H9 (cell line): Measurements from ENCODE around the gene GRIFIN. TPM values are rescaled to one million over a fixed set of nuclear protein-coding genes. Genes with fewer than 3 reads are reported as not detected.

Experiments
- DNase-seq: peaks from one replicate; pipeline ENCODE4 v3.0.0-alpha.2; 2017
- H2AFZ ChIP-seq: one replicate; pipeline ENCODE4 v1.6.1; 2013; ENCODE audit warnings: mild to moderate bottlenecking, low read length, control low read depth, moderate library complexity
- H2AK5ac ChIP-seq: 2 replicates; pipeline ENCODE4 v1.6.1; 2013; ENCODE audit warnings: low read length, control low read depth, mixed read lengths; ENCODE audit not compliant: insufficient read length
- H2BK120ac ChIP-seq: one replicate; pipeline ENCODE4 v1.6.1; 2013; ENCODE audit warnings: low read depth, mild to moderate bottlenecking, low read length, control low read depth, inconsistent platforms; ENCODE audit not compliant: poor library complexity, severe bottlenecking
- H2BK12ac ChIP-seq: 2 replicates; pipeline ENCODE4 v1.6.1; 2013; ENCODE audit warnings: low read length, control low read depth, mixed read lengths, low read depth; ENCODE audit not compliant: insufficient read length
- H2BK15ac ChIP-seq: 2 replicates; pipeline ENCODE4 v1.6.1; 2013; ENCODE audit warnings: low read depth, low read length, control low read depth
- H2BK20ac ChIP-seq: one replicate; pipeline ENCODE4 v1.6.1; 2013; ENCODE audit warnings: low read depth, mild to moderate bottlenecking, low read length, control low read depth, inconsistent platforms; ENCODE audit not compliant: poor library complexity, severe bottlenecking
- H2BK5ac ChIP-seq: 2 replicates; pipeline ENCODE4 v1.6.1; 2013; ENCODE audit warnings: low read length, control low read depth, mixed read lengths; ENCODE audit not compliant: insufficient read length
- H3K14ac ChIP-seq: 2 replicates; pipeline ENCODE4 v1.6.1; 2013; ENCODE audit warnings: low read length, control low read depth; ENCODE audit not compliant: insufficient read depth
- H3K18ac ChIP-seq: 2 replicates; pipeline ENCODE4 v1.6.1; 2013; ENCODE audit warnings: low read depth, mild to moderate bottlenecking, mixed read lengths, low read length, control low read depth; ENCODE audit not compliant: insufficient read length
- H3K23ac ChIP-seq: 2 replicates; pipeline ENCODE4 v1.6.1; 2013; ENCODE audit warnings: low read length, control low read depth, mixed read lengths, low read depth; ENCODE audit not compliant: insufficient read length
- H3K23me2 ChIP-seq: 2 replicates; pipeline ENCODE4 v1.6.1; 2013; ENCODE audit warnings: low read depth, mild to moderate bottlenecking, mixed read lengths, low read length, control low read depth; ENCODE audit not compliant: insufficient read length, poor library complexity, severe bottlenecking
- H3K27ac ChIP-seq: 2 replicates; pipeline ENCODE4 v1.5.1; 2013; ENCODE audit warnings: low read length, control low read depth, mixed read lengths, low read depth; ENCODE audit not compliant: insufficient read length
- H3K27me3 ChIP-seq: 2 replicates; pipeline ENCODE4 v1.6.1; 2013; ENCODE audit warnings: low read length, control low read depth, inconsistent platforms; ENCODE audit not compliant: insufficient read depth
- H3K4ac ChIP-seq: 2 replicates; pipeline ENCODE4 v1.6.1; 2013; ENCODE audit warnings: low read depth, mild to moderate bottlenecking, control low read depth, inconsistent platforms, low read length, moderate library complexity
- H3K4me1 ChIP-seq: 2 replicates; pipeline ENCODE4 v1.6.1; 2013; ENCODE audit warnings: low read length, control low read depth, inconsistent platforms; ENCODE audit not compliant: insufficient read depth
- H3K4me2 ChIP-seq: 2 replicates; pipeline ENCODE4 v1.6.1; 2013; ENCODE audit warnings: low read length, control low read depth, mixed read lengths; ENCODE audit not compliant: insufficient read length, insufficient read depth
- H3K56ac ChIP-seq: 2 replicates; pipeline ENCODE4 v1.6.1; 2013; ENCODE audit warnings: low read depth, mild to moderate bottlenecking, mixed read lengths, low read length, control low read depth; ENCODE audit not compliant: insufficient read length
- H3K79me1 ChIP-seq: 2 replicates; pipeline ENCODE4 v1.6.1; 2013; ENCODE audit warnings: low read depth, mild to moderate bottlenecking, moderate library complexity, low read length, control low read depth, inconsistent platforms; ENCODE audit not compliant: insufficient read depth, poor library complexity, severe bottlenecking
- H3K79me2 ChIP-seq: 2 replicates; pipeline ENCODE4 v1.6.1; 2013; ENCODE audit warnings: low read length, control low read depth, inconsistent platforms; ENCODE audit not compliant: insufficient read depth
- H3K9ac ChIP-seq: 2 replicates; pipeline ENCODE4 v1.6.1; 2013; ENCODE audit warnings: low read length, control low read depth, mixed read lengths; ENCODE audit not compliant: insufficient read length; ENCODE audit errors: extremely low read depth
- H3K9me3 ChIP-seq: one replicate; pipeline ENCODE4 v1.6.1; 2013; ENCODE audit warnings: low read depth, low read length, inconsistent platforms; ENCODE audit not compliant: control insufficient read depth
- H3T11ph ChIP-seq: one replicate; pipeline ENCODE4 v1.6.1; 2013; ENCODE audit warnings: mild to moderate bottlenecking, low read length, control low read depth, inconsistent platforms
- H4K20me1 ChIP-seq: one replicate; pipeline ENCODE4 v1.6.1; 2013; ENCODE audit not compliant: control insufficient read depth, insufficient read length, insufficient read depth
- H4K5ac ChIP-seq: 2 replicates; pipeline ENCODE4 v1.6.1; 2013; ENCODE audit warnings: low read depth, mild to moderate bottlenecking, mixed read lengths, low read length, control low read depth; ENCODE audit not compliant: insufficient read length
- H4K8ac ChIP-seq: replicated peaks from 2 replicates; pipeline ENCODE4 v1.6.1; 2013; ENCODE audit warnings: low read length, control low read depth, mixed read lengths, low read depth; ENCODE audit not compliant: insufficient read length
- H4K91ac ChIP-seq: 2 replicates; pipeline ENCODE4 v1.6.1; 2013; ENCODE audit warnings: low read depth, mild to moderate bottlenecking, moderate library complexity, mixed read lengths, low read length, control low read depth; ENCODE audit not compliant: insufficient read length
- H3K27ac Mint-ChIP-seq, 3 experiments: 2 replicates in 2 of 3; 3 replicates in 1 of 3; pipeline ENCODE4 v1.8.0; 2020 to 2021; ENCODE audit warnings: mixed read lengths in 3 of 3, mild to moderate bottlenecking in 1 of 3, moderate library complexity in 1 of 3
- H3K27me3 Mint-ChIP-seq: 2 replicates; pipeline ENCODE4 v1.8.0; 2021; ENCODE audit warnings: low read depth, mild to moderate bottlenecking, moderate library complexity, mixed read lengths
- H3K36me3 Mint-ChIP-seq, 3 experiments: 2 replicates in 2 of 3; 3 replicates in 1 of 3; pipeline ENCODE4 v1.8.0; 2020 to 2021; ENCODE audit warnings: low read depth in 3 of 3, mixed read lengths in 3 of 3; ENCODE audit not compliant: insufficient read depth in 1 of 3
- H3K4me1 Mint-ChIP-seq, 2 experiments: 2 replicates each; pipeline ENCODE4 v1.8.0; 2020; ENCODE audit warnings: mixed read lengths in 2 of 2
- H3K4me3 Mint-ChIP-seq, 2 experiments: 2 replicates in 1 of 2; 3 replicates in 1 of 2; pipeline ENCODE4 v1.8.0; 2020 to 2021; ENCODE audit warnings: mild to moderate bottlenecking in 2 of 2, mixed read lengths in 2 of 2, moderate library complexity in 1 of 2
- H3K9me3 Mint-ChIP-seq, 2 experiments: 2 replicates in 1 of 2; 3 replicates in 1 of 2; pipeline ENCODE4 v1.8.0; 2020; ENCODE audit warnings: mild to moderate bottlenecking in 2 of 2, mixed read lengths in 2 of 2, moderate library complexity in 1 of 2
- CTCF ChIP-seq: fragments of 200-600 bp; sonication (generic); conservative IDR thresholded peaks from 3 replicates; pipeline ENCODE4 v1.8.0; 2021; ENCODE audit warnings: antibody characterized with exemption, mild to moderate bottlenecking
- WGBS: extraction: QIAGEN DNeasy Blood & Tissue Kit; methylation state at CpG from one replicate; pipeline ENCODE4 v1.1.7; 2013; ENCODE audit warnings: missing lambda C conversion rate, low lambda C conversion rate, mixed read lengths; ENCODE audit not compliant: insufficient read length; ENCODE audit errors: extremely low coverage; 5-methylcytosine and 5-hydroxymethylcytosine counted together
- total RNA-seq: library from RNA; stranded (reverse); gene quantifications from 2 replicates; pipeline ENCODE4 v1.2.1, GENCODE V29; 2021

Gene GRIFIN
- total RNA-seq, 1 experiment from 2014 or later = not detected

- Mint-ChIP-seq H3K27me3 (no peaks in the 10 kb centered on the region; the same call in 1 of the 2 replicates), H3K4me1 (peaks cover 28 to 44% of the 10 kb centered on the region in 2 experiments), H3K9me3 (no peaks in the 10 kb centered on the region; a peak in 1 of 5 replicates), H3K36me3 (no peaks in the 10 kb centered on the region), H3K27ac (no peak overlapping the region), H3K4me3 (no peak overlapping the region)
- Histone ChIP-seq H3K23me2 (no peaks in the 10 kb centered on the region), H2BK5ac (no peak overlapping the region), H2BK15ac (no peak overlapping the region), H3K4me2 (no peak overlapping the region), H4K91ac (no peak overlapping the region), H3T11ph (no peak overlapping the region), H3K9ac (no peak overlapping the region), H3K27me3 (no peaks in the 10 kb centered on the region), H3K23ac (no peak overlapping the region), H3K4ac (no peak overlapping the region), H3K79me2 (no peaks in the 10 kb centered on the region), H3K79me1 (no peaks in the 10 kb centered on the region), H2BK120ac (no peak overlapping the region), H3K27ac (no peak overlapping the region), H3K14ac (no peak overlapping the region), H2BK12ac (no peak overlapping the region), H4K8ac (no peak overlapping the region), H3K4me1 (no peaks in the 10 kb centered on the region; the same call in 1 of the 2 replicates), H2BK20ac (no peak overlapping the region), H2AFZ (no peak overlapping the region), H2AK5ac (no peak overlapping the region), H4K5ac (no peak overlapping the region), H4K20me1 (no peaks in the 10 kb centered on the region), H3K18ac (no peak overlapping the region), H3K56ac (no peak overlapping the region), H3K9me3 (no peaks in the 10 kb centered on the region)
- DNase-seq = no peak
- no CpG with 5 or more reads among the region's 13 CpGs for WGBS
- TF ChIP-seq CTCF = no peak
Observed at GRCh38 chr7:2502647-2502966, 26.4 kb upstream of the GRIFIN start.
